Measurements from ENCODE around the gene MAPT.

DNA sequence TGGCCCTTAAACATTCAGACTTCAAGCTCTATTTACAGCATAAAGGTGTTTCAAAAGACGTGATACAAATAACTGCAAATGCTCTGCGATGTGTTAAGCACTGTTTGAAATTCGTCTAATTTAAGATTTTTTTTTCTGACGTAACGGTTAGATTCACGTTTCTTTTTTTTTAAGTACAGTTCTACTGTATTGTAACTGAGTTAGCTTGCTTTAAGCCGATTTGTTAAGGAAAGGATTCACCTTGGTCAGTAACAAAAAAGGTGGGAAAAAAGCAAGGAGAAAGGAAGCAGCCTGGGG, 681 bp upstream of the MAPT start:
- no peak for TF ChIP-seq POLR2AphosphoS5 (IDR thresholded peaks at IDR 0.05; ENCODE audit: low read depth, low read length)
- TF ChIP-seq MYC (CRISPR knock-in tag; IDR thresholded peaks at IDR 0.05; ENCODE audit: borderline replicate concordance), result no peak
- TF ChIP-seq, protein P1, sequence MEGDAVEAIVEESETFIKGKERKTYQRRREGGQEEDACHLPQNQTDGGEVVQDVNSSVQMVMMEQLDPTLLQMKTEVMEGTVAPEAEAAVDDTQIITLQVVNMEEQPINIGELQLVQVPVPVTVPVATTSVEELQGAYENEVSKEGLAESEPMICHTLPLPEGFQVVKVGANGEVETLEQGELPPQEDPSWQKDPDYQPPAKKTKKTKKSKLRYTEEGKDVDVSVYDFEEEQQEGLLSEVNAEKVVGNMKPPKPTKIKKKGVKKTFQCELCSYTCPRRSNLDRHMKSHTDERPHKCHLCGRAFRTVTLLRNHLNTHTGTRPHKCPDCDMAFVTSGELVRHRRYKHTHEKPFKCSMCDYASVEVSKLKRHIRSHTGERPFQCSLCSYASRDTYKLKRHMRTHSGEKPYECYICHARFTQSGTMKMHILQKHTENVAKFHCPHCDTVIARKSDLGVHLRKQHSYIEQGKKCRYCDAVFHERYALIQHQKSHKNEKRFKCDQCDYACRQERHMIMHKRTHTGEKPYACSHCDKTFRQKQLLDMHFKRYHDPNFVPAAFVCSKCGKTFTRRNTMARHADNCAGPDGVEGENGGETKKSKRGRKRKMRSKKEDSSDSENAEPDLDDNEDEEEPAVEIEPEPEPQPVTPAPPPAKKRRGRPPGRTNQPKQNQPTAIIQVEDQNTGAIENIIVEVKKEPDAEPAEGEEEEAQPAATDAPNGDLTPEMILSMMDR (CRISPR knock-in tag; IDR thresholded peaks at IDR 0.05), result no peak
- no peak for TF ChIP-seq CEBPB (IDR thresholded peaks at IDR 0.05; ENCODE audit: borderline replicate concordance, low read depth, low read length)

All from HepG2 (cell line).